Right atrium auricular region (tissue), 2 donors: ENCODE data around the gene CXorf65. TPM values are rescaled to one million over a fixed set of nuclear protein-coding genes. Genes with fewer than 3 reads are reported as not detected.

Source experiments
- DNase-seq: peaks from one replicate; pipeline ENCODE4 v3.0.0-alpha.2; 2019; ENCODE audit warnings: low spot score
- H3K27ac ChIP-seq, 2 donors: fragments of 200-600 bp; sonication (generic); 1 replicate in 1 of 2; 2 replicates in 1 of 2; pipeline ENCODE4 v1.5.1; 2016 to 2019
- H3K27me3 ChIP-seq, 2 donors: fragments of 200-600 bp; sonication (generic); one replicate each; pipeline versions ENCODE4 v1.5.1 to v1.6.0; 2017 to 2019
- H3K36me3 ChIP-seq: fragments of 200-600 bp; sonication (generic); one replicate; pipeline ENCODE4 v1.5.1; 2016
- H3K4me1 ChIP-seq, 2 donors: fragments of 200-600 bp; sonication (generic); one replicate each; pipeline versions ENCODE4 v1.5.1 to v1.6.0; 2017 to 2019
- H3K4me3 ChIP-seq, 2 donors: fragments of 200-600 bp; sonication (generic); 1 replicate in 1 of 2; 2 replicates in 1 of 2; pipeline ENCODE4 v1.5.1; 2017 to 2019; ENCODE audit warnings: mild to moderate bottlenecking in 1 of 2, moderate library complexity in 1 of 2
- H3K9me3 ChIP-seq, 2 donors: fragments of 200-600 bp; sonication (generic); one replicate each; pipeline ENCODE4 v1.5.1; 2019
- CTCF ChIP-seq, 2 donors: fragments of 200-600 bp; sonication (generic); IDR thresholded peaks; one replicate each; pipeline ENCODE4 v1.5.1; 2019; ENCODE audit warnings: antibody characterized with exemption in 2 of 2
- total RNA-seq, 2 donors: library from RNA; depleted of rRNA; stranded (reverse); fragments of >200 nt; gene quantifications; one replicate each; pipeline ENCODE4 v1.1.0, GENCODE V29; 2016

The CXorf65 gene
- total RNA-seq, 2 donors from 2014 or later, result not detected

- TF ChIP-seq CTCF (IDR thresholded peaks at IDR 0.05), result peak; percentile 17 to 65
- Histone ChIP-seq H3K9me3 (no peaks in the 10 kb centered on the region), H3K36me3 (no peaks in the 10 kb centered on the region), H3K4me1 (peaks cover 0 to 13% of the 10 kb centered on the region in 2 donors), H3K27me3 (no peaks in the 10 kb centered on the region), H3K4me3 (no peak overlapping the region), H3K27ac (no peak overlapping the region)
- DNase-seq, result no peak
These were observed 8.2 kb downstream of the CXorf65 start for GRCh38 chrX:71098302-71098701.

- DNase-seq, result no peak
- Histone ChIP-seq H3K27ac (peak overlapping the region in 1 of 2 donors; percentile 73), H3K36me3 (no peaks in the 10 kb centered on the region), H3K9me3 (no peaks in the 10 kb centered on the region), H3K27me3 (no peaks in the 10 kb centered on the region), H3K4me3 (peak overlapping the region; percentile 45 to 54), H3K4me1 (peaks cover 0 to 13% of the 10 kb centered on the region in 2 donors)
- TF ChIP-seq CTCF (IDR thresholded peaks at IDR 0.05), result no peak
These were observed 9.8 kb downstream of the CXorf65 start for GRCh38 chrX:71096760-71097032.

GRCh38 chrX:71095981-71096759 is 10.4 kb downstream of the CXorf65 start:
- peak overlapping the region; percentile 67 to 73 for H3K27ac ChIP-seq
- DNase-seq, result peak; percentile 62
- peaks cover 0 to 13% of the 10 kb centered on the region in 2 donors for H3K4me1 ChIP-seq
- no peak for TF ChIP-seq CTCF (IDR thresholded peaks at IDR 0.05)
- peak overlapping the region; percentile 45 to 54 for H3K4me3 ChIP-seq
- no peaks in the 10 kb centered on the region for H3K27me3 ChIP-seq
- H3K36me3 ChIP-seq, result no peaks in the 10 kb centered on the region
- H3K9me3 ChIP-seq, result no peaks in the 10 kb centered on the region

GRCh38 chrX:71095555-71095980 is 11.0 kb downstream of the CXorf65 start, which contains the start of gene FOXO4:
Gene FOXO4 (plus strand): TSS chrX:71095851. CDS start chrX:71096529, 678 bp downstream.
- Histone ChIP-seq H3K27me3 (no peaks in the 10 kb centered on the region), H3K9me3 (no peaks in the 10 kb centered on the region), H3K27ac (peak within 1 kb of the TSS; percentile 67 to 73), H3K36me3 (no peaks in the 10 kb centered on the region), H3K4me3 (peak within 1 kb of the TSS; percentile 45 to 54), H3K4me1 (peaks cover 0 to 13% of the 10 kb centered on the region in 2 donors)
- DNase-seq, result peak; percentile 92
- no peak for TF ChIP-seq CTCF (IDR thresholded peaks at IDR 0.05)

GRCh38 chrX:71095033-71095432 is 11.5 kb downstream of the CXorf65 start:
- Histone ChIP-seq H3K27ac (no peak overlapping the region), H3K4me3 (peak overlapping the region; percentile 45 to 54), H3K9me3 (no peaks in the 10 kb centered on the region), H3K36me3 (no peaks in the 10 kb centered on the region), H3K27me3 (no peaks in the 10 kb centered on the region), H3K4me1 (peaks cover 0 to 13% of the 10 kb centered on the region in 2 donors)
- no peak for DNase-seq
- no peak for TF ChIP-seq CTCF (IDR thresholded peaks at IDR 0.05)
